Right lobe of liver (tissue), 4 donors: ENCODE data around the gene AVPR2.

Source experiments
- CTCF ChIP-seq, 4 donors: fragments of 200-600 bp in 3 of 4; fragments of 450-650 bp in 1 of 4; IDR thresholded peaks; one replicate each; pipeline versions ENCODE4 v1.5.1 to v1.8.0; 2016 to 2022; ENCODE audit warnings: antibody characterized with exemption in 4 of 4, mild to moderate bottlenecking in 2 of 4
- POLR2A ChIP-seq: fragments of 450-650 bp; IDR thresholded peaks from one replicate; pipeline ENCODE4 v1.6.1; 2017; ENCODE audit warnings: antibody characterized with exemption, mild to moderate bottlenecking
- donor health status: DM: no; HTN: no; CAD: no.
- donor health status: DM: no; HTN: no; CAD: no.
- donor health status: DM: no; HTN: yes; CAD: no.

- TF ChIP-seq POLR2A (no peak), CTCF (IDR thresholded peaks at IDR 0.05) (peak; percentile 93 to 100 (median 97))
These were observed 48.9 kb downstream of the AVPR2 start for GRCh38 chrX:153953342-153953830.
